EH (cell line): ENCODE results near the gene HOXC11.

Experiments
- DNase-seq: peaks from one replicate; pipeline ENCODE4 v3.0.0-alpha.2; 2015; ENCODE audit warnings: low read depth

The HOXC11 gene

DNA sequence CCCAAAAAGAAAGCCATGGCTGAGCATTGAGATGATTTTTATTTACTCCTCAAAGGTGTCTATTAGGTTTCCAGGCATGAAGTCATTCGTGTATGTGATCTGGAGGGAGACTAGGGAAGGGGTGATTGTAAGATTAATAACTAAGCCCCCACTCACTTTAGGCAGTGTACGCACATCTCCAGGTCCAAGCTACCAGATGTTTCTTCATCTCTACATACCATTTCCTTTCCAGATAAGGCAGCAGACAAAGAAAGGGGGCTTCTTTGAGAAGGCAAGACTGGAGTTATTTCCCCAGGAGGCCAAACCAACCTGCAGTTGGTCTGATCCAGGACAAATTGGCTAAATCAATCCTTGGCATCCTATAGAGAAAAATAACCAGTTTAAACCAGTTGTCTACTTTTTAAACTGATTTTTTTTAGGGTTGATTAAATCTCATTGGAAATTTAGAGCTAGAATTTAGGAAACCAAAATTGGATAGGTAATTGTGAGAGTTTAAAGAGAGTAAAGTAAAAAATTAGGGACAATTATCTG, 30.4 kb upstream of the HOXC11 start:
- DNase-seq, result no peak

DNA sequence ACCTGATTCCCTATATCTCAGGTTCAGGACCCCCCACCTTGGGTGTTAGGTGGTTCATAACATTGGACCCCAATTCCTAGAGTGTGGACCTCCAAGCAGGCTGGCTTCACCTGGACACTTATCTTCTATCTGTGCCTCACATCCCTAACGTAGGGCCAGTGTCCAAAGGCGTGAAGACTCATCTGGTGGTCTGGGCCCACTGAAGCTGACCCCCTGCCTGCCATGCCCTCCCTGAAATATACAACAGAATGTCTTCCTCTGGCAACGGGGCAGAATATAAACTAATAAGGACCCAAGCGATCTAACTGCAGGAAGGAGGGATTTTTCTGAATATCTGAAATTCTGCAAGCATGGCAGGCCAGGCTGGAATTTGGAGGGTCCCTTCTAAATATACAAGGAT, 28.7 kb upstream of the HOXC11 start:
- DNase-seq, result no peak

DNA sequence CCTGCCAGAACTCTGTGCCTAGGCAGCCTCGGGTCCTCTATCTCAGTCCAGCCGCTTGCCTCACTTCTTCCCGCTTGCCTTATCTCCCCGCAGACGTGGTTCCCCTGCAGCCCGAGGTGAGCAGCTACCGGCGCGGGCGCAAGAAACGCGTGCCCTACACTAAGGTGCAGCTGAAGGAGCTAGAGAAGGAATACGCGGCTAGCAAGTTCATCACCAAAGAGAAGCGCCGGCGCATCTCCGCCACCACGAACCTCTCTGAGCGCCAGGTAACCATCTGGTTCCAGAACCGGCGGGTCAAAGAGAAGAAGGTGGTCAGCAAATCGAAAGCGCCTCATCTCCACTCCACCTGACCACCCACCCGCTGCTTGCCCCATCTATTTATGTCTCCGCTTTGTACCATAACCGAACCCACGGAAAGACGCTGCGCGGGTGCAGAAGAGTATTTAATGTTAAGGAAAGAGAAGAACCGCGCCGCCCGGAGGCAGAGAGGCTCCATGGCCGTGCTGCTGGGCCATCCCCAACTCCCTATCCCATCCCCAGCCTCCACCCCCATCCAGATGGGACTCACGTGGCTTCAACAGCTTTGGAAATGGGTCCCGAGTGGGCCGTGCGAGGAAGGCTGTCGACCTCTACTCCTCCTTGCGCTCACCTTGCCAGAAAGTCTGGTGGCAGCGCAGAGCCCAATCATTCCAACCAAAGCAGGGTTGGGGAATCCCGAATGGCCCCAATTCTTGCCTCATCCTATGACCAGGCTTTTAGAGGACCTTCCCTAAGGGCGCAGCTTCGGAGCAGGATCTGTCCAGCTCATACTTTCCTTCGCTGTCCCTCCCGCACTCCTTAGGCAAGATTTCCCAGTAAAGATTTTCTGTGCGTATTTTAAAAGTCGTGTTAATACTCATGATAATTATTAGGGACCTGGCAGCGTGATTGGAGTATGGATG, 27.7 kb upstream of the HOXC11 start:
- no peak for DNase-seq

DNA sequence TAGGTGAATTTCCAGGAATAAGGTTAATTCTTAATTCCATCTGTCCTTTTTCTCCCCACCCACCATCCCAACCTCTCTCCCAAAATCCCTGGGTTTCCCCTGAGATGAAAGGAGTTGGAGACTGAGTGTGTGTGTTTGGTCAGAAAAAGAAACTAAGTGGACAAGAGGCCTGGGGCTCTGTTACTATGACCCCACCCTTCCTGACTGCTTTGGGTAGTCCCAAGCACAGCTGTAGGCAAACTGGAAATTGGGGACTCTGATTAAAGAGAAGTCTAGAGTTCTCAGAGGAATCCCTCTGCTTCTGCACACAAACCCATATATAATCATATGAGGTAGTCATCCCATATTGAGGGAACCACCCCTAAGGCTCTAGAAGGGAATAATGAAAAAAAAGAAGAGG, 25.2 kb upstream of the HOXC11 start:
- DNase-seq, result no peak

DNA sequence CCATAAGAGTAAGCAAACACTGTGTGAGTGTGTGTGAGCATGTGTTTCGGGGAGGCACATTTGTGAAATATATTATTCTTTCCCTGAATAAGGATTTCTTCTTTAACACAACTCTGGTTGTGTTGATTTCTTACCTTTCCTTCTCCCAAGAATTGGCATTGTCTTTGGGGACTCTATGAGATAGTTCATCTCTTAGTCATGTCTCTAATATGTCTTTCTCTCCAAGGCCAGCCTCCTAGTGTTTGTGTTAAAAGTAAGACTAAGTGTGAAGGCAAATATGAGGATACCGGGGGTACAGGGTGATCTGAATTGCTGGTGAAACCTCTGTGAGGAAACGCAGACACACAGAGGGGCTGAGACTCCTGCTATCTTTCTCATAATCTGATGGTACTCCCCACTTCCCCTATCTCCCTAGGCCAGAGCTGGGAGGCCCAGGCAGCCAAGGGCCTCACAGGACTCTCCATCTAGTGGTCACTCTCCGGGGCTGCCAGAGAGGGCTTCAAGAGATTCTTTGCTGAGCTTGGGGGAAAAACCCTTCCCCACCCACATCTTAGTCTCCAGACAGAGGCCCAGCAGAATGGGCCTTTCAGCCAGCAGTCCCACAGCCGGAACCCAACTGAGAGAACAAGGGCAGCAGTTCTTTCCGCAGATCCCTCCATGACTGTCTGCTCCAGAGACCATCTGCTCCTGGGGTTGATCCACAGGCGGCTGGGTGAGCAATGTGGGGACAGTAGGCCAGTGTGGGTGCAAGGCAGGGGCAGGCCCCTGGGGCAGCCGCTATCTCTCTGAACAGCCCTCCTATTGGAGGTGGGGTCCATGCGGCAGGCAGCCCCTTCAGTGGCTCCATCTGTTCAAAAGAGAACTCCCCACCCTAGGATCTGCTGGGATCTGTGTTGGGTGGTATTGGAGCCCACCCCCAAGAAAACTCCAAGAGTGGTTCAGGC, 24.0 kb upstream of the HOXC11 start:
- DNase-seq, result no peak

DNA sequence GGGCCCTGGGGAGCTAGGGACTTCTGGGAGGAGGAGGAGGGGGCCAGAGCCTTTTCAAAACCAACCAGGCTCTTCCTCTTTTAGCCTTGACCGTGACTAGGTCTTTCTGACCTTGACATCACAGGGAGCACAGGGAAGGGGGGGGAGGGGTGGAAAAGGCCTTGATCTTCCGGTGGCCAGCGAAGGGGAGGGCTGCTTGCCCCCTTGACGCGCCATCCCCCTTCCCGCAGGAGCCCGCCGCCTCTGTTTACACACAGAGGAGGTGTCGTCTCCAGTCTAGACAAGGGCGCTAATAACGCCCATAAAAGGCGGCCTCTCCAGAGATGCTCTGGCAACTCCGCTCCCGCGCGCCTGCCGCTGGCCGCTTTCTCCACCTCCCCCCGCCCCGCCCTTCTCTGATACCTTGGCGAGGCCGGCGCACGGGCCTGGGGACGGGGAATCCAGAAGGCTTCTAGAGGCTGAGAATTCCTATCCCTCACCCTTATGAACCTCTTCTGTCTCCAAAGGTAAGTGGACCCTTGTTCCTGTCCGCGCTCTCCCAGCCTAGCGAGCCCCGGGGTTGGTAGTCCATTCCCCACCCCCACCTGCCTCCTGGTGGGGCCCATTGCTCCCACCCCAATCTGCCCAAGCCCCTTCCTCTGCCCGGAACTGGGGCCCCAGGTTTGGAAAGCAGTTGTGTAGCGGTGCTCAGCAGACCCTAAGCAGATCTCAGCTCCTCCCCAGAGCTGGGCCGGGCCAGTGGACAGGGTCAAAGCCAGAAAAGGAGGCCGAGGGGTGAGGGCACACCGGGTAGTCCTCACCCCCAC, 23.1 kb upstream of the HOXC11 start:
- no peak for DNase-seq

DNA sequence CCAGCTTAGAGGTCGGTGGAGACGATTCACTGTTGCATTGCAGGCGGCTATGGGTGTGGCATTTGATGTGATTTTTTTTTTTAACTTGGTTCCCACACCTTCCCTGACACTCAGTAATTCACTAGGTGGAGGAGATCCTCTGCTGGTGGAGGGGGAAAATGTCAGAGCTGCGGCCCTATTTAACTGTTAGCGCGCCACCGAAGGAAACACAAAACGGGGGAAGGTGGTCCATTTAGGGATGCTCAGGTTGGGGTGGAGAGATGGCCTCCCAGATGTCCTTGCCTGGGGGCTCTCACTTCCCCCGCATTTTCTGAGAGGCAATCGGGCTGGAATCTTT, 22.5 kb upstream of the HOXC11 start:
- no peak for DNase-seq

DNA sequence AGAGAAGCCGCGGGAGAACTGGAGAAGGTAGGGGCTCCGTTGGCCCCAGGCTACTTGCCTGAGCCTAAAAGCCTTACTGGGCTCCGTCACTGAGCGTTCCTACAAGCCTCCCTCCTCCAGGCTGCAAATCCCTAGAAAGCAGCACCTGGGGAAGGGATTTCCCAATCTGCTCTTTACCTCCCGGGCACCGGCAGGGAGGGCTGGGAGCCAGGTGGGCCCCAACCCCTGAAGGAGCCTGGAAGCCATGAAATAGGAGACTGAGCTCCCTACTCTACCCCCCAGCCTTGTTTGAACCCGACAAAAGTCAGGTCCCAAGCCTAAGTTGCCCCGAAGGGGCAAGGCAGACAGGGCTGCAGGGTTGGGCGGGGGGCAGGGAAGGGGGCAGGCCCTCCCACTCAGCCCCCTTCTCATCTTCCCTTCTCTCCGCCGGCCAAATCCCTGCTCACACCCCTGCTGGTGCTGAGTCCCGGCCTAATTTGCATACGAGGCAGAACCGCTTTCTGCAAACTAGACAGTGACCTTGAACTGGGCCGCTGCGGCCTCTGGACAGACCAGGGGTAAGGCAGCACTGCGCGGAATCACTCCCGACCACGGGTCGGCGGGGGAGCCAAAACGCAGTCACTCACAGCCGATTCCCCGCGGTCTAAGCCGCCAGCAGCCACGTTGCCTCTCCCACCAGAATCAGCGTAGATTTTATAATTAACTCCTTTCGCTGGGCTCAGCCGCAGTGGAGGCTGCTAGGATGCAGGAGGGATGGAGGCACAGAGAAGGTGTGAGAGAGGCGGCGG, 21.9 kb upstream of the HOXC11 start:
- no peak for DNase-seq

DNA sequence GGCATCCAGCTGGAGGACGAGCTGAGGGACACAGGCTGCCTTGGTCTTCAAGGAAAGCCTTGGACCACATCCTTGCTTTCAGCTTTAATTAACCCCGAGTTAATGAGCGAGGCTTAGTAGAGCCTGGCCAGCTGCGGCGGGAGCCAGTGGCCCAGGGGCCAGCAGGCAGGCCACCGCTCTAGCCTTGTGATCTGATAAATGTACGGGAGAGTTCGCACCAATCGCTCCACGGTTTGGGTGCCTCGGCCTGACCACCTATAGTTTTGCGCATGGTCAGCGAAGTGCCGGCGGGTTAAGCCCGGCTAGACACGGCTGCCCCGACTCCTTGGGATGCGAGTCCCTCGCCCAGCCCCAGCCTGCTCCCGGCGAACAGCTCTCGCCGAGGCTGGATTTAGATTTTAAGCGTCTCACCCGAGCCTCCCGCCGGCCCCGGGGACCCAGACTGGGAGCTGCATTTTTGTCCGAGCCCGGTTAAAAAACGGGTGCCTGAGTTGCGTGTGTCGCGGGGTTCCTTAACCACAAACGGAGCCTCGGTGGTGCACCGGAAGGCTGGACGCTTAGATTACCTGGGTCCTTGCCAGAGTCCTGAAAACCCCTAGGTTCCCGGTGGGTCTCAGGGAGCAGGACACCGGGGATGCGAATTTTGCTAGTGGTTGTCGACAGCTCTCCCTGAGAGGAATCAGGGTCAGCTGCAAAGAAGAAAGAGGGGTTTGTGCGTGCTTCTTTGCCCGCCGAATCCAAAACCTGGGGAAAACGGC, 21.2 kb upstream of the HOXC11 start:
- no peak for DNase-seq

DNA sequence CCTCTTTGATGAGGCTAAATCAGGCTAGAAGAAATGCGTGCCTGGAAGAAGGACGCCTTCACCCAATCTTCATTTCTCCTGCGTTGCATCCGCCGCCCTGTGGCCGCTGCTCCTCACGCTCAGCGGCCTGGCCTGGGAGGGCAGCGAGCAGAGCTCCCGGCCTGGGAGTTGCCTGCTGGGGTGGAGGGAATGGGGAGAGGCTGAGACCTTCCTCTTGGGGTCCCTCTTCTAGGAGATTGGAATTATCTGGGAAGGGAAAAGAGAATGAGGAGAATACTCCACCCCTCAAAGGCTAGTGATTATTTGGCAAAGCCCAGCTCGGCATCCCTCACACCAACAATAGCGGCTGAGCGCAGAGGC, 20.6 kb upstream of the HOXC11 start:
- DNase-seq, result no peak

DNA sequence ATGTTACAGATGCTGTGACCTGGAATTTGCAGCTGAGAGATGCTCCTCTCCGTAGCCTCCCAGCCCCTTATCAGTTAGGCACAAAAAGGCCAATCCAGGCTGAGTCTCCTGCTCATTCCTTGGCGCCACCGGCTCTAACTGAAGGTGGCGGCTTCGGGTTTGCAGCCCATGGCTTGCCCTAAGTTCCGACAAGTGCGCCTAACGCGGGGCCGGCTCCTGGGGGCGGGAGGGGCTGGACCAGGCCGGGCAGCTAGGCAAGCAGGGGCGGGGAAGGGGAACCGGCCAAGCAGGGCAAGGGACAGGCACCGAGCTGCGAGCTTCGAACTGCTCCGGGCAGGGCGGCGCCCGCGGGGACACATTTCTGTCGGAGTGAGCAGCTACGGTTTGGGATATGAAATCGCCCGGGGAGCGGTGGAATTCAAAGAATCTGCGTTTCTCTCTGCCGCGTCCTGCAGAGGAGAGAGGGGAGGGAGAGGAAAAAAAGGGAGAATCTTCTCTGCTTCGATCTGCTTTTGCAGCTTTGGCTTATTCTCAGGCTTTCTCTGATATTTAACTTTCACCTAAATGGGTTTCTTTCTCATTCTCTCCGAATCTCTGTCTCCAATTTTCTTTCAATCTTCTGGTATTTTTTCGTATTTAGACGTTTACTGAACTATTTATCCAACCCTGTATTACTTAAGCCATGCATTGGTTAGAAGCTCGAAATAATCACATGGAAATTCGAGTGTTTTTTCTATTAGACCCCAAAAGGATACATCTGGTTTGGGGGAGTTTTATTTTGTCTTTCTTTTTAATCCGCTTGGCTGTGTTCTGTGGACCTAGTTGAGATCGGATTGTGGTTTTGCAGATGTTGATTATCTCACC, 19.8 kb upstream of the HOXC11 start:
- DNase-seq, result no peak

DNA sequence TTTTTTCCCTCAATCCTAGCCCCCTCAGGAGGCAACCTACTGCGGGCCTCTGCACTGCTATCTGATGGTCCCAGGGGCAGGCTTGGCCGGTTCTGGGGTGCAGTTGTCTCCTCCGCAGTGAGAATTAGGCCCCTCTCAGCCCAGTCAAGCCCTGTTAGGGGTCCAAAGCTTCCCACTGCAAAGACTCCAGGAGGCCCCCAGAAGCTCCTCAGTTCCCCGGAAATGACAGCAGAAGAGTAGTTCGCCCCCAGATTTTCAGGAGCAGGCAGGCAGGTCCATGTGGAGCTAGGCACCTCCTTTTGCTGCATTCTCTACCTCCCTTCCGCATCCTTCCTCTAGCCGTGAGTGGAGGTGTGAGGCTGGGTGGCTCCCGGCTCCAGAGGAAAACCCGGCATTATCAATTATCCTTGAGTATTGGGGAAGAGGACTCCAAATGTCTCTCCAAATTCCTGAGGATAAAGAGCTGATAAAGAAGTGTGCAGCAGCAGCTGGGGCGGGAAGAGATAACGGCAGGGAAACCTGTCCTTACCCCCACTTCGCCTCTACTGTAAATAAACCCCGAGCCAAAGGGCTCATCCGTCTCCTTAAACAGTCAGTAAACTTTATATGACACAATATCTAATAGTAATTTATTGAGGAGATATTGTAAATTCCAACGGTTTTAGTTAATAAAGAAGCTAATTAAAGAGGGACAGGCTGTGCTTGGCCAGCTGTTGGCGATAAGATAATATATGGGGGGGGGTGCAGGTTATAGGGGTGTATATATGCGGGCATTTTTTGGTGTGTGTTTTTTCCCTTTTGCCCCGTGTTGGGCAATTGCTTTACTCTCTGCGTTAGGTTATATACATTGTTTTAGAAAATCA, 18.9 kb upstream of the HOXC11 start:
- DNase-seq, result no peak

DNA sequence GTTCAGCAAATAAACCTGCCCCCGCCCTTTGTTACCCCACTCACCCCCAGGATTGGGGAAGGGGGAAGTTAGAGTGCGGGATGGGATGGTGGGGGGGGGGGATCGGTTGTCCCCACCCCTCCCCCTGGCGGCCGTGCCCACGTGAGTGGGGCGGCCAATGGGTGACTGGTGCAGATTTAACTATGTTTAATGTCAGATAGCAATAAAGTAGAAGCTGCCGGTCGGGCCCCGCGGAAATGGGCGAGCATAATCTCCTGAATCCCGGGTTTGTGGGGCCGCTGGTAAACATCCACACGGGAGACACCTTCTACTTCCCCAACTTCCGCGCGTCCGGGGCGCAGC, 18.3 kb upstream of the HOXC11 start, which contains the start of gene HOXC12:
Gene HOXC12, plus strand, starts transcription at position 210 of the 342 bp plus-strand sequence. Its CDS starts 27 bp downstream, at position 237.
- DNase-seq, result no peak

DNA sequence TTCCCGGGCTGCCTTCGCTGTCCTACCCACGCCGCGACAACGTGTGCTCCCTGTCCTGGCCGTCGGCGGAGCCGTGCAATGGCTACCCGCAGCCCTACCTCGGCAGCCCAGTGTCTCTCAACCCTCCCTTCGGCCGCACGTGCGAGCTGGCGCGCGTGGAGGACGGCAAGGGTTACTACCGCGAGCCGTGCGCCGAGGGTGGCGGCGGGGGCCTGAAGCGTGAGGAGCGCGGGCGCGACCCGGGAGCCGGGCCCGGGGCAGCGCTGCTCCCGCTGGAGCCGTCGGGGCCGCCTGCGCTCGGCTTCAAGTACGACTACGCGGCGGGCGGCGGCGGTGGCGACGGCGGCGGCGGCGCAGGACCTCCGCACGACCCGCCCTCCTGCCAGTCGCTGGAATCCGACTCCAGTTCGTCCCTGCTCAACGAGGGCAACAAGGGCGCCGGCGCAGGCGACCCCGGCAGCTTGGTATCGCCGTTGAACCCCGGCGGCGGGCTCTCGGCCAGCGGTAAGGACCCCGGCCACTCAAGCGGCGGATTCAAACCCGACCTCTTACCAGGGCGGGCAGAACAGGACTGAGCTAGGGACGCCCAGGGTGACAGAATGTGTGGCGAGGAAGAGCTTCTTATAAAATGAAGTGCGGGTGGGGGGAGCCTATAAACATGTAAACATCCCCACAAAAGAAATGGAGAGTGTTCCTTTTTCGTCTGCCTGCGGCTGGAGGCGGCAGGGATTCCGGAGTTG, 17.7 kb upstream of the HOXC11 start:
- no peak for DNase-seq

DNA sequence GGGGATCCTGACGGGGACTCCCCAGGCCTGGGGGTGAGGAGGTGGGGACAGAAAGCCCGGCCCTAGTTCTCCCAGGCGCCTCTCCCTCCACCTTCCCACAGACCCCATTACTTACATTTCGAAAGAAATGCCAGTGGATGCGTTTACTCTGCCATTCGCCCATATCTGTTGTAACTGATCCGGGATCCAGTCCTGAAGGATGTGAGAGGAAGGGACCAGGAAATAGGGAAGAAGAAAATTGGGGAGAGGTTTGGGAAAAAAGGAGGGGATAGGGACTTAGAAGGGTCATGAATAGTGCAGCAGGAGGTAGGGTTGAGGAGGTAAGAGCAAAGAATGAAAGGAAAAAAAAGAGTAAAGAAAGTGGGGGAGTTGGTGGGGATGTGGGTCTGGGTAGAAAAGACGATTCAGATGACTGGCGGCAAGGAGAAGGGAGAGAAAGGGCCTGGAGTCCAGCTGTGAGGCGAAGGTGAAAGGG, 17.1 kb upstream of the HOXC11 start:
- no peak for DNase-seq

DNA sequence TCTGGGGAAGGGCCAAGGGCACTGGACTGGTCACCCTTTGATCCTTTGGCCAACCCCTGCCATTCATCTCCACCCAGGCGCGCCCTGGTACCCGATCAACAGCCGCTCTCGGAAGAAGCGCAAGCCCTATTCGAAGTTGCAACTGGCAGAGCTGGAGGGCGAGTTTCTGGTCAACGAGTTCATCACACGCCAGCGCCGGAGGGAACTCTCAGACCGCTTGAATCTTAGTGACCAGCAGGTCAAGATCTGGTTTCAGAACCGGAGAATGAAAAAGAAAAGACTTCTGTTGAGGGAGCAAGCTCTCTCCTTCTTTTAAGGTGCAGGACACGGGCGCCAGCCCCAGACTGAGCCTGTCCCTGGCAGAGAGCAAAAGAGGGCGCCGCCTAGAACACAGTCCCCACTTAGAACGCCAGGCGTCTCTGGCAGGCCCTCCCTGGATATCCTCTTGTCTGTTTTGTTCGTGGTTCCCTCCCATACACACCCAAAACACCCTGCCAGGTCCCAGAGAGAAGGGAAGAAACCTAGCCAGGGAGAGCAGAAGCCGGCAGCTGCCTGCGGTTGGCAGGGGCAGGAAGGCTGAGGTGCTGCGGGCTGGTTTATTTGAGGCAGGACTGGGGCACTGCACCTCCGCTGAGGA, 16.6 kb upstream of the HOXC11 start:
- no peak for DNase-seq

DNA sequence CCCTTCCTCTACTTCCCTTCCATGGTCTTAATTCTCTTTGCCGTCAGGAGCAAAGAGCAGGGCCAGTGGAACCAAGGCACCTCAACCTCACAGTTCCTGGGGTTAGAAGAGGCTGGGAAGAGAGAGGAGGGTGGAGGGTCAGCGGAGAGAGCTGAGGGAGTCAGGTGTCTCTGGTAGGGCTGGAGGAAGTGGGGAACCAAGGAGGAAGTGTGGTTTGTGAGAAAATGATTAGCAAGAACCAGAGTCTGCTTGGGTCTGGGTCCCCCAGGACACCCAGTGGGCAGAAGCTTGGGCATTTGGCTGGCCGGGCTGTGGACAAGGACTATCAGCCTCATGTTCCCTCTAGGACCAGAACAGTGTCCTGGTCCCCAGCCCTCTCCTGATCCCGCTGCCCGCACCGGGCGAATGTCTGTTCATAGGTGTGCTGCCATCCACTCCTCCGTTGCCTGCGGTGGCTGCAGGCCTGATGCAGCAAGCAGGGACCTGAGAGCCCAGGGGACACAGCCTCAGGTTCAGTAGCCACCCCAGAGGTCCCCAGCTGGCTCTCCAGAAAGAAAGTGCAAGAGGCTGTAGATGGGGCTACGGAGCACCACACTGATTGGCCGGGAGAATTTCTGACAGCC, 15.9 kb upstream of the HOXC11 start:
- DNase-seq, result no peak
